Measurements from ENCODE around the gene CCDC57.

CCDC57 gene

GRCh38 chr17:82121246-82121645, 91.4 kb downstream of the CCDC57 start:
- Histone ChIP-seq H3K27me3 (replicated peaks; ENCODE audit: insufficient read depth, low read length) (no peaks in the 10 kb centered on the region), H3K4me1 (ENCODE audit: low read length) (peaks cover 18% of the 10 kb centered on the region), H2AFZ (ENCODE audit: low read length) (no peak overlapping the region), H3K27ac (ENCODE audit: low read length) (no peak overlapping the region), H3K4me3 (ENCODE audit: low read length) (no peak overlapping the region), H3K79me2 (ENCODE audit: low read length) (no peaks in the 10 kb centered on the region), H3K9ac (ENCODE audit: low read length) (no peak overlapping the region), H3K4me2 (ENCODE audit: low read depth, low read length) (no peak overlapping the region), H4K20me1 (ENCODE audit: insufficient read depth, low read length) (no peaks in the 10 kb centered on the region), H3K9me2 (replicated peaks; ENCODE audit: insufficient read depth, low read length) (no peaks in the 10 kb centered on the region), H3F3A (ENCODE audit: insufficient read depth, low read length) (peaks cover 10% of the 10 kb centered on the region), H3K9me3 (replicated peaks; ENCODE audit: insufficient read depth, low read length) (no peaks in the 10 kb centered on the region), H3K36me3 (replicated peaks; ENCODE audit: insufficient read depth, low read length) (no peaks in the 10 kb centered on the region)
- DNase-seq: no peak
- no peak for TF ChIP-seq EZH2phosphoT487 (IDR thresholded peaks at IDR 0.05; ENCODE audit: low read length)
- TF ChIP-seq CTCF (IDR thresholded peaks at IDR 0.05; ENCODE audit: low read length): no peak
- no peak for TF ChIP-seq EZH2 (optimal IDR thresholded peaks at IDR 0.05; ENCODE audit: low read depth, low read length)

GRCh38 chr17:82120148-82120547, 92.5 kb downstream of the CCDC57 start:
- Histone ChIP-seq H3K4me2 (ENCODE audit: low read depth, low read length) (no peak overlapping the region), H3K36me3 (replicated peaks; ENCODE audit: insufficient read depth, low read length) (no peaks in the 10 kb centered on the region), H3K4me3 (ENCODE audit: low read length) (no peak overlapping the region), H3F3A (ENCODE audit: insufficient read depth, low read length) (peaks cover 10% of the 10 kb centered on the region), H3K9ac (ENCODE audit: low read length) (no peak overlapping the region), H3K27me3 (replicated peaks; ENCODE audit: insufficient read depth, low read length) (no peaks in the 10 kb centered on the region), H3K9me3 (replicated peaks; ENCODE audit: insufficient read depth, low read length) (no peaks in the 10 kb centered on the region), H3K9me2 (replicated peaks; ENCODE audit: insufficient read depth, low read length) (no peaks in the 10 kb centered on the region), H3K4me1 (ENCODE audit: low read length) (peaks cover 18% of the 10 kb centered on the region), H3K79me2 (ENCODE audit: low read length) (no peaks in the 10 kb centered on the region), H4K20me1 (ENCODE audit: insufficient read depth, low read length) (no peaks in the 10 kb centered on the region), H2AFZ (ENCODE audit: low read length) (no peak overlapping the region), H3K27ac (ENCODE audit: low read length) (no peak overlapping the region)
- TF ChIP-seq EZH2 (optimal IDR thresholded peaks at IDR 0.05; ENCODE audit: low read depth, low read length) (no peak), CTCF (IDR thresholded peaks at IDR 0.05; ENCODE audit: low read length) (no peak), EZH2phosphoT487 (IDR thresholded peaks at IDR 0.05; ENCODE audit: low read length) (no peak)
- no peak for DNase-seq

GRCh38 chr17:82118815-82119380, 93.7 kb downstream of the CCDC57 start:
- no peak for TF ChIP-seq CTCF (IDR thresholded peaks at IDR 0.05; ENCODE audit: low read length)
- no peak for TF ChIP-seq EZH2phosphoT487 (IDR thresholded peaks at IDR 0.05; ENCODE audit: low read length)
- TF ChIP-seq EZH2 (optimal IDR thresholded peaks at IDR 0.05; ENCODE audit: low read depth, low read length): no peak
- no peak overlapping the region for H2AFZ ChIP-seq (ENCODE audit: low read length)
- H3F3A ChIP-seq (ENCODE audit: insufficient read depth, low read length): peaks cover 10% of the 10 kb centered on the region
- no peaks in the 10 kb centered on the region for H3K27me3 ChIP-seq (replicated peaks; ENCODE audit: insufficient read depth, low read length)
- no peak overlapping the region for H3K4me3 ChIP-seq (ENCODE audit: low read length)
- H3K4me1 ChIP-seq (ENCODE audit: low read length): peaks cover 18% of the 10 kb centered on the region
- H3K9me3 ChIP-seq (replicated peaks; ENCODE audit: insufficient read depth, low read length): no peaks in the 10 kb centered on the region
- H3K79me2 ChIP-seq (ENCODE audit: low read length): no peaks in the 10 kb centered on the region
- no peaks in the 10 kb centered on the region for H3K9me2 ChIP-seq (replicated peaks; ENCODE audit: insufficient read depth, low read length)
- no peak overlapping the region for H3K27ac ChIP-seq (ENCODE audit: low read length)
- H3K36me3 ChIP-seq (replicated peaks; ENCODE audit: insufficient read depth, low read length): no peaks in the 10 kb centered on the region
- H3K4me2 ChIP-seq (ENCODE audit: low read depth, low read length): no peak overlapping the region
- H4K20me1 ChIP-seq (ENCODE audit: insufficient read depth, low read length): no peaks in the 10 kb centered on the region
- no peak overlapping the region for H3K9ac ChIP-seq (ENCODE audit: low read length)
- DNase-seq: no peak

Data from MM.1S (cell line).